GM12892 (cell line): ENCODE results near the gene YARS1.

Experiments used
- DNase-seq: peaks from one replicate; pipeline ENCODE4 v3.0.0; 2011; ENCODE audit not compliant: insufficient read length
- FAIRE-seq: peaks from 2 replicates; lab custom pipeline; 2011; peaks lifted over from hg19 to GRCh38; lab: Jason Lieb, UNC
- POLR2A ChIP-seq: IDR thresholded peaks from 2 replicates; pipeline ENCODE4 v1.6.1; 2011; ENCODE audit warnings: low read depth, low read length, control low read depth
- POLR2AphosphoS5 ChIP-seq: IDR thresholded peaks from 2 replicates; pipeline ENCODE4 v1.6.1; 2011; ENCODE audit warnings: low read depth, low read length, control low read depth
- TAF1 ChIP-seq: IDR thresholded peaks from 2 replicates; pipeline ENCODE4 v1.6.1; 2011; ENCODE audit warnings: low read depth, mild to moderate bottlenecking, control low read depth, low read length, borderline replicate concordance

The YARS1 gene

GRCh38 chr1:32727876-32728275, 89.3 kb downstream of the YARS1 start:
- TF ChIP-seq POLR2A (no peak), POLR2AphosphoS5 (no peak), TAF1 (no peak)
- FAIRE-seq (no peak), DNase-seq (no peak)

GRCh38 chr1:32725615-32725982, 91.6 kb downstream of the YARS1 start:
- no peak for FAIRE-seq
- TF ChIP-seq TAF1 (no peak), POLR2AphosphoS5 (no peak), POLR2A (no peak)
- DNase-seq, result no peak
